Fibroblast of skin of left biceps (primary cell): ENCODE measurements around the gene KMT2D.
"Not testable (repeated sequence)": the region's sequence is repeated elsewhere in the genome, so short reads cannot be mapped to it uniquely, and the experiment has no call there.

ENCODE experiments used
- DNase-seq, 2 experiments: peaks; one replicate each; pipeline ENCODE4 v3.0.0-alpha.2; 2013; ENCODE audit warnings: low read depth in 2 of 2

KMT2D gene

GRCh38 chr12:49088150-49088931 lies 27.7 kb upstream of the KMT2D start:
- DNase-seq: peak; percentile 50 to 61

GRCh38 chr12:49086116-49086515 lies 25.5 kb upstream of the KMT2D start:
- DNase-seq: no peak

- no peak for DNase-seq
These were observed 23.8 kb upstream of the KMT2D start for GRCh38 chr12:49084438-49084837.

GRCh38 chr12:49079793-49080192 lies 19.2 kb upstream of the KMT2D start:
- no peak for DNase-seq

GRCh38 chr12:49070971-49071370 lies 10.4 kb upstream of the KMT2D start:
- DNase-seq: no peak

GRCh38 chr12:49069507-49070346 lies 9.1 kb upstream of the KMT2D start, which contains the start of gene RHEBL1:
Gene RHEBL1, minus strand, starts transcription at chr12:49069979. Its CDS starts 194 bp downstream, at chr12:49069785.
- DNase-seq: peak; percentile 88 to 90

- no peak for DNase-seq
These were observed 8.4 kb upstream of the KMT2D start for GRCh38 chr12:49068879-49069506.

- no peak for DNase-seq
These were observed 5.5 kb upstream of the KMT2D start for GRCh38 chr12:49066120-49066519.

GRCh38 chr12:49064767-49065152 lies 4.2 kb upstream of the KMT2D start:
- no peak for DNase-seq

GRCh38 chr12:49061916-49062315 lies 1.3 kb upstream of the KMT2D start:
- DNase-seq: not testable (repeated sequence)

GRCh38 chr12:49061157-49061650 lies 610 bp upstream of the KMT2D start:
- no peak for DNase-seq

GRCh38 chr12:49059299-49060171 lies 1.1 kb downstream of the KMT2D start:
- DNase-seq: no peak

GRCh38 chr12:49059045-49059298 lies 1.6 kb downstream of the KMT2D start:
- DNase-seq: no peak

- DNase-seq: no peak
These were observed 2.1 kb downstream of the KMT2D start for GRCh38 chr12:49058366-49059044.

GRCh38 chr12:49057888-49058287 lies 2.7 kb downstream of the KMT2D start:
- DNase-seq: no peak

GRCh38 chr12:49055978-49056754 lies 4.4 kb downstream of the KMT2D start:
- DNase-seq: peak; percentile 17 to 20

GRCh38 chr12:49055092-49055491 lies 5.5 kb downstream of the KMT2D start:
- no peak for DNase-seq

- no peak for DNase-seq
These were observed 6.1 kb downstream of the KMT2D start for GRCh38 chr12:49054524-49054923.

- DNase-seq: no peak
These were observed 6.5 kb downstream of the KMT2D start for GRCh38 chr12:49054096-49054495.
